ENCODE measurements around the gene RGS17. TPM values are rescaled to one million over a fixed set of nuclear protein-coding genes. Genes with fewer than 3 reads are reported as not detected.

RGS17 gene
- total RNA-seq, 1 experiment from 2014 or later, result 3.2 TPM

GRCh38 chr6:153081914-153082313 lies 49.2 kb downstream of the RGS17 start:
- Mint-ChIP-seq H3K4me3 (no peak overlapping the region), H3K4me1 (no peaks in the 10 kb centered on the region), H3K27ac (no peak overlapping the region), H3K9me3 (0 out of 5 replicates have a peak, but pooled peaks cover 0 to 3% of the 10 kb centered on the region in 2 experiments), H3K27me3 (ENCODE audit: low read depth) (no peaks in the 10 kb centered on the region), H3K36me3 (ENCODE audit: insufficient read depth in 1 of 3, low read depth in 3 of 3) (no peaks in the 10 kb centered on the region)
- Histone ChIP-seq H3K4me2 (ENCODE audit: insufficient read depth, insufficient read length, low read length) (no peak overlapping the region), H3K4me1 (ENCODE audit: insufficient read depth, low read length) (no peaks in the 10 kb centered on the region), H3K14ac (ENCODE audit: insufficient read depth, low read length) (no peak overlapping the region), H2AFZ (ENCODE audit: low read length) (no peak overlapping the region), H3K23me2 (ENCODE audit: insufficient read length, low read depth, low read length, poor library complexity, severe bottlenecking) (no peaks in the 10 kb centered on the region), H3K56ac (ENCODE audit: insufficient read length, low read depth, low read length) (no peak overlapping the region), H2BK15ac (ENCODE audit: low read depth, low read length) (no peak overlapping the region), H2BK12ac (ENCODE audit: insufficient read length, low read depth, low read length) (no peak overlapping the region), H3K79me1 (ENCODE audit: insufficient read depth, low read depth, low read length, poor library complexity, severe bottlenecking) (no peaks in the 10 kb centered on the region), H2BK120ac (ENCODE audit: low read depth, low read length, poor library complexity, severe bottlenecking) (no peak overlapping the region), H4K5ac (ENCODE audit: insufficient read length, low read depth, low read length) (no peak overlapping the region), H3K27me3 (ENCODE audit: insufficient read depth, low read length) (no peaks in the 10 kb centered on the region), H2BK5ac (ENCODE audit: insufficient read length, low read length) (no peak overlapping the region), H3K9ac (ENCODE audit: extremely low read depth, insufficient read length, low read length) (no peak overlapping the region), H4K91ac (ENCODE audit: insufficient read length, low read depth, low read length) (no peak overlapping the region), H2BK20ac (ENCODE audit: low read depth, low read length, poor library complexity, severe bottlenecking) (no peak overlapping the region), H4K8ac (replicated peaks; ENCODE audit: insufficient read length, low read depth, low read length) (no peak overlapping the region), H3K4ac (ENCODE audit: low read depth, low read length) (no peak overlapping the region), H3K79me2 (ENCODE audit: insufficient read depth, low read length) (no peaks in the 10 kb centered on the region), H3K27ac (ENCODE audit: insufficient read length, low read depth, low read length) (no peak overlapping the region), H4K20me1 (ENCODE audit: control insufficient read depth, insufficient read depth, insufficient read length) (no peaks in the 10 kb centered on the region), H3T11ph (ENCODE audit: low read length) (no peak overlapping the region), H3K9me3 (ENCODE audit: control insufficient read depth, low read depth, low read length) (no peaks in the 10 kb centered on the region), H3K23ac (ENCODE audit: insufficient read length, low read depth, low read length) (no peak overlapping the region), H3K18ac (ENCODE audit: insufficient read length, low read depth, low read length) (no peak overlapping the region), H2AK5ac (ENCODE audit: insufficient read length, low read length) (no peak overlapping the region)
- no peak for TF ChIP-seq CTCF (conservative IDR thresholded peaks at IDR 0.05)
- DNase-seq, result no peak
- WGBS (ENCODE audit: extremely low coverage, insufficient read length, low lambda C conversion rate), result no CpG with 5 or more reads among the region's 2 CpGs
